Measurements from ENCODE around the gene RAVER1. TPM values are rescaled to one million over a fixed set of nuclear protein-coding genes. Genes with fewer than 3 reads are reported as not detected.
A peak's percentile ranks its signal among the peaks of the same experiment; 100 is the strongest.
"Not testable (repeated sequence)": the region's sequence is repeated elsewhere in the genome, so short reads cannot be mapped to it uniquely, and the experiment has no call there.

The RAVER1 gene, protein sequence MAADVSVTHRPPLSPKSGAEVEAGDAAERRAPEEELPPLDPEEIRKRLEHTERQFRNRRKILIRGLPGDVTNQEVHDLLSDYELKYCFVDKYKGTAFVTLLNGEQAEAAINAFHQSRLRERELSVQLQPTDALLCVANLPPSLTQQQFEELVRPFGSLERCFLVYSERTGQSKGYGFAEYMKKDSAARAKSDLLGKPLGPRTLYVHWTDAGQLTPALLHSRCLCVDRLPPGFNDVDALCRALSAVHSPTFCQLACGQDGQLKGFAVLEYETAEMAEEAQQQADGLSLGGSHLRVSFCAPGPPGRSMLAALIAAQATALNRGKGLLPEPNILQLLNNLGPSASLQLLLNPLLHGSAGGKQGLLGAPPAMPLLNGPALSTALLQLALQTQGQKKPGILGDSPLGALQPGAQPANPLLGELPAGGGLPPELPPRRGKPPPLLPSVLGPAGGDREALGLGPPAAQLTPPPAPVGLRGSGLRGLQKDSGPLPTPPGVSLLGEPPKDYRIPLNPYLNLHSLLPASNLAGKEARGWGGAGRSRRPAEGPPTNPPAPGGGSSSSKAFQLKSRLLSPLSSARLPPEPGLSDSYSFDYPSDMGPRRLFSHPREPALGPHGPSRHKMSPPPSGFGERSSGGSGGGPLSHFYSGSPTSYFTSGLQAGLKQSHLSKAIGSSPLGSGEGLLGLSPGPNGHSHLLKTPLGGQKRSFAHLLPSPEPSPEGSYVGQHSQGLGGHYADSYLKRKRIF
- total RNA-seq (10 to 100 TPM; 31.5 to 68.2 (median 61.2) TPM), total RNA-seq (29.3 to 63.2 (median 41.2) reads per million in 29 experiments)
- total RNA-seq (2013): 16.6 TPM

DNA sequence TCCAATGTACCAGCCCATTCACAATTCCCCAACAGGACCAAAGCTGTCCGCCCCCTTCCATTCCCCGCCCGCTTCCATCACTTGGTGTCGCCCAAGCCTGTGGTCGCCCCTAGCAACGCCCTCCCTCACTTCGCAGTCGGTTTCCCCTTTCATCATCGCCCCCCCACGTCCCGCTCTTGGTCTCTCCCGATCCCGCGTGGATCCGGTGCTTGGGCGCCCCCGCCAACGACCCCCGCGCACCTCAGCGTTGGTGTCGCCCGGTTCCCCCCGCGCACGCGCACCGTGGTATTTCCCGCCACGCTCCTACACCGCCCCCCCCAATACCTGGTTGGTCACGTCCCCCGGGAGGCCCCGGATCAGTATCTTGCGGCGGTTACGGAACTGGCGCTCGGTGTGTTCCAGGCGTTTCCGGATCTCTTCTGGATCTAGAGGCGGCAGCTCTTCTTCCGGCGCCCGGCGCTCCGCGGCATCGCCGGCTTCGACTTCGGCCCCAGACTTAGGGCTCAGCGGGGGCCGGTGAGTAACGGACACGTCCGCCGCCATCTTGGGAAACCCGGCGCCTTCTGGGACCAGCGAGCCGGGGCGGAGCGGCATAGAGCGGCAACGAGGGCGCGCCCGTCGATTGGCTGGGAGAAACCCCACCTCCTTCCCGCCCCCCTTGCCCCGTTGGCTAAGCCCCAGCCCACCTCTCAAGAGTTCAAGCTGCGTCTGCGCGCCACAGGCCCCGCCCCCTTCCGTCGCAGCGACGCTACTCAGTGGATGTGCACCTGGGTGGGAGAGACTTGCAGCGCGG lies at the start of gene RAVER1:
TSS of gene RAVER1 (minus strand) at position 565 of the 793 bp plus-strand sequence. CDS start at position 543, 22 bp downstream.
- under 1% methylated on average over 66 of the region's 82 CpGs for WGBS (ENCODE audit: insufficient coverage)
- Histone ChIP-seq H3K27ac (ENCODE audit: low read length) (peak within 1 kb of the TSS; percentile 72), H3K27me3 (replicated peaks in 1 of 2; ENCODE audit: control insufficient read depth in 2 of 2, extremely low read depth in 1 of 2, insufficient read depth in 2 of 2, low read length in 1 of 2) (no peaks in the 10 kb centered on the region), H3K9me3 (no peaks in the 10 kb centered on the region), H3K4me1 (ENCODE audit: control insufficient read depth in 1 of 2, extremely low read depth in 1 of 2, insufficient read depth in 2 of 2, low read length in 2 of 2) (peaks cover 12 to 58% of the 10 kb centered on the region in 2 experiments), H3K4me3 (ENCODE audit: control insufficient read depth in 1 of 2, extremely low read depth in 1 of 2, low read length in 1 of 2) (peak within 1 kb of the TSS; percentile 71 to 89), H3K36me3 (ENCODE audit: control insufficient read depth in 2 of 2, extremely low read depth in 1 of 2, insufficient read depth in 1 of 2, low read length in 1 of 2) (peaks cover 35 to 48% of the 10 kb centered on the region in 2 donors)
- peak; percentile 93 to 99 (median 98) for ATAC-seq (replicated peaks in 1 of 4)
- CTCF ChIA-PET: interaction anchor here in 1 of 2 donors (0.6 to 1.9 kb wide), 6 partner anchors 47 to 333 kb away, joined by 3 to 5 read pairs (median 4); partner anchors contain the start of genes ICAM1 and TYK2
- no peaks in the 10 kb centered on the region for H3K27me3 Mint-ChIP-seq
- peaks cover 11% of the 10 kb centered on the region for H3K36me3 Mint-ChIP-seq
- peak; percentile 91 to 100 (median 97) for DNase-seq
- peak within 1 kb of the TSS; percentile 94 to 97 for H3K27ac Mint-ChIP-seq
- H3K9me3 Mint-ChIP-seq: no peaks in the 10 kb centered on the region
- POLR2A ChIA-PET: interaction anchor here (0.6 kb wide), 5 partner anchors 26 to 302 kb away, joined by 3 to 8 read pairs (median 5); no protein-coding TSS in a partner anchor
- H3K4me3 Mint-ChIP-seq: peak within 1 kb of the TSS; percentile 92 to 95 (median 93)
- H3K4me1 Mint-ChIP-seq: peaks cover 27 to 38% (median 36%) of the 10 kb centered on the region in 3 donors

DNA sequence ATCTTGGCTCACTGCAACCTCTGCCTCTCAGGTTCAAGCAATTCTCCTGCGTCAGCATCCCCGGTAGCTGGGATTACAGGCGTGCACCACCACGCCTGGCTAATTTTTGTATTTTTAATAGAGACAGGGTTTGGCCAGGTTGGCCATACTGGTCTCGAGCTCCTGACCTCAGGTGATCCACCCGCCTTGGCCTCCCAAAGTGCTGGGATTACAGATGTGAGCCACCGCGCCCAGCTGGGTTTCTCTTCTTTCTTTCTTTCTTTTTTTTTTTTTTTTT lies 49.8 kb upstream of the RAVER1 start:
- not testable (repeated sequence) for H3K27me3 Mint-ChIP-seq
- CTCF ChIA-PET: interaction anchor here (0.6 to 0.7 kb wide), 4 partner anchors 116 to 356 kb away, joined by 4 to 10 read pairs (median 8); no protein-coding TSS in a partner anchor

DNA sequence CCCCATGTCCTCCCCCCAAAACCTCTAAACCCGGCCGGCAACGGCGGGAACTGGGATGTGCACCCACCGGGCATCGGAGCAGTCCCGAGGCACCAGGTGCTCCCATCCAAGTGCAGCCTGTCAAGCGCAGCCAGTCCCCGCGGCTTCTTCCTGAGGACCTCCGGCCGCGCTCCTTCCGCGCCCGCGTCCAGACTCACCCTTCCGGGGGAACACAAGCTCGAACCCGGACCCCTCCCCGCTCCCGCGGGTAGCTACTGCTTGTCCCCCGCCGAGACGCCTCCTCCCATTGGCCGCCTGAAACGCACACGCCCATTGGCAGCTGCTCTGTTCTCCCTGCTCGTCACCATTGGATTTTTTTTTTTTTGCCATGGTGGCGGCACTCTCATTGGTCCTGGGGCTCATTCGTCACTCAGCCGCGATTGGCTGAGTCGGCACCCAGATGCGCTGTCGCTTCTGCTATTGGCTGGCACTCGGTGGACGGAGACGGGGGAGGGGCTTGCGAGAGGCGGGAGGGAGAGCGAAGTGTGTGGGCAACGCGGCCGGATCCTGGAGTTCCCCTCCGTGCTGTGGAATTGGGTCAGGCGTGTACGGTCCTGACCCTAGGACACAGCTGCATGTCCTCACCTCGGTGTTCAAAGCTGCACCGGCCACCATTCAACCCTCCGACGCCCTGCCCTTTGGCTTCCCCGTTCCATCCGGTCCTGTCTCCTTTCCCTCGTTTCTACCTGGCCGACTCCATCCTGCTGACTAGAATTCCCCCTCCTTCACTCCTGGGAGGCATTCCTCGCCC lies 47.2 kb upstream of the RAVER1 start, which contains the start of gene TYK2:
TSS of gene TYK2 (minus strand) at position 260 of the 790 bp plus-strand sequence. CDS start 2,166 bp downstream, outside the sequence.
- peak within 1 kb of the TSS; percentile 85 to 95 (median 94) for H3K4me3 Mint-ChIP-seq
- Histone ChIP-seq H3K27me3 (replicated peaks in 1 of 2; ENCODE audit: control insufficient read depth in 2 of 2, extremely low read depth in 1 of 2, insufficient read depth in 2 of 2, low read length in 1 of 2) (peaks cover 0 to 3% of the 10 kb centered on the region in 2 experiments), H3K4me1 (ENCODE audit: control insufficient read depth in 1 of 2, extremely low read depth in 1 of 2, insufficient read depth in 2 of 2, low read length in 2 of 2) (peaks cover 13 to 28% of the 10 kb centered on the region in 2 experiments), H3K36me3 (ENCODE audit: control insufficient read depth in 2 of 2, extremely low read depth in 1 of 2, insufficient read depth in 1 of 2, low read length in 1 of 2) (peaks cover 0 to 12% of the 10 kb centered on the region in 2 donors), H3K27ac (ENCODE audit: low read length) (peak within 1 kb of the TSS; percentile 88), H3K9me3 (no peaks in the 10 kb centered on the region), H3K4me3 (ENCODE audit: control insufficient read depth in 1 of 2, extremely low read depth in 1 of 2, low read length in 1 of 2) (peak within 1 kb of the TSS; percentile 95 to 97)
- POLR2A ChIA-PET: interaction anchor here in 1 of 2 donors (1.0 kb wide), 1 partner anchor 92 kb away, joined by 5 read pairs; no protein-coding TSS in a partner anchor
- peaks cover 22 to 26% (median 25%) of the 10 kb centered on the region in 3 donors for H3K4me1 Mint-ChIP-seq
- H3K27ac Mint-ChIP-seq: peak within 1 kb of the TSS; percentile 84 to 87
- H3K9me3 Mint-ChIP-seq: no peaks in the 10 kb centered on the region
- peaks cover 12% of the 10 kb centered on the region for H3K36me3 Mint-ChIP-seq
- peak; percentile 94 to 97 (median 96) for ATAC-seq (replicated peaks in 1 of 4)
- CTCF ChIA-PET: interaction anchor here in 1 of 2 donors (0.6 to 1.8 kb wide), 13 partner anchors 8 to 185 kb away, joined by 3 to 13 read pairs (median 4); partner anchors contain the start of genes ICAM1 and ICAM5
- peak; percentile 88 to 98 (median 93) for DNase-seq
- H3K27me3 Mint-ChIP-seq: no peaks in the 10 kb centered on the region
- WGBS (ENCODE audit: insufficient coverage): under 1% methylated on average over 57 of the region's 58 CpGs

More for the DNA sequence above, 49.8 kb upstream of the RAVER1 start:
- Mint-ChIP-seq H3K4me3 (peak overlapping the region in 1 of 3 donors; percentile 39), H3K4me1 (peaks cover 22 to 26% (median 23%) of the 10 kb centered on the region in 3 donors)
- H3K36me3 Mint-ChIP-seq; H3K9me3 ChIP-seq; ATAC-seq (replicated peaks in 1 of 4); H3K27me3 ChIP-seq (replicated peaks in 1 of 2; ENCODE audit: control insufficient read depth in 2 of 2, extremely low read depth in 1 of 2, insufficient read depth in 2 of 2, low read length in 1 of 2); DNase-seq; H3K9me3 Mint-ChIP-seq; H3K4me3 ChIP-seq (ENCODE audit: control insufficient read depth in 1 of 2, extremely low read depth in 1 of 2, low read length in 1 of 2); H3K27ac Mint-ChIP-seq; H3K36me3 ChIP-seq (ENCODE audit: control insufficient read depth in 2 of 2, extremely low read depth in 1 of 2, insufficient read depth in 1 of 2, low read length in 1 of 2); H3K27ac ChIP-seq (ENCODE audit: low read length): not testable (repeated sequence)
- POLR2A ChIA-PET: interaction anchor here in 1 of 2 donors (0.7 kb wide), 1 partner anchor 39 kb away, joined by 4 read pairs; no protein-coding TSS in a partner anchor
- WGBS (ENCODE audit: insufficient coverage): 100% methylated on average over 1 of the region's 8 CpGs
- peaks cover 13 to 26% of the 10 kb centered on the region in 2 experiments for H3K4me1 ChIP-seq (ENCODE audit: control insufficient read depth in 1 of 2, extremely low read depth in 1 of 2, insufficient read depth in 2 of 2, low read length in 2 of 2)

DNA sequence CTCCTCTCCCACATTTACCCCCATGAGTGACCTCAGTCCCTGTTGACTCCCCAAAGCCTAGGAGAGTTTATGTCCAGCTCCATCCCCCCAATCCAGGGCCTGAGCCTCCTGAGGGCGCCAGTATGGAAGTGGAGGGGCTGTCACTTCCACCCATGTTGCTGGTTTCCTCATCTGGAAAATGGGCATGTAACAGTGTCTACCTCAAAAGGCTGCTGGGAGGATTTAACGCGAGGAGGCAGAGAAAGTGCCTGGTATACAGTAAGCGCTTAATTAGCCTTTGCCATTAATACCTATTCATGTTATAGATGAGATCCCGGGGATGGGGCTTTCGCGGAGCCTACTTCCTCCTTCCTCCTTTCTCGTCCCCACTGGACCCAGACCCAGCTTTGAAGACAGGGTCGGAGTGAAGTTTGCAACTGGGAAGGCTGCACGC lies 46.6 kb upstream of the RAVER1 start:
- peak overlapping the region; percentile 82 for H3K27ac ChIP-seq (ENCODE audit: low read length)
- Mint-ChIP-seq H3K4me1 (peaks cover 24 to 29% (median 27%) of the 10 kb centered on the region in 3 donors), H3K9me3 (no peaks in the 10 kb centered on the region), H3K27me3 (no peaks in the 10 kb centered on the region), H3K4me3 (peak overlapping the region; percentile 85 to 95 (median 94)), H3K27ac (peak overlapping the region; percentile 84 to 87), H3K36me3 (peaks cover 14% of the 10 kb centered on the region)
- 0% methylated on average over 3 of the region's 10 CpGs for WGBS (ENCODE audit: insufficient coverage)
- peaks cover 0 to 3% of the 10 kb centered on the region in 2 experiments for H3K27me3 ChIP-seq (replicated peaks in 1 of 2; ENCODE audit: control insufficient read depth in 2 of 2, extremely low read depth in 1 of 2, insufficient read depth in 2 of 2, low read length in 1 of 2)
- H3K4me1 ChIP-seq (ENCODE audit: control insufficient read depth in 1 of 2, extremely low read depth in 1 of 2, insufficient read depth in 2 of 2, low read length in 2 of 2): peaks cover 13 to 28% of the 10 kb centered on the region in 2 experiments
- DNase-seq: no peak
- H3K36me3 ChIP-seq (ENCODE audit: control insufficient read depth in 2 of 2, extremely low read depth in 1 of 2, insufficient read depth in 1 of 2, low read length in 1 of 2): peaks cover 0 to 13% of the 10 kb centered on the region in 2 donors
- H3K4me3 ChIP-seq (ENCODE audit: control insufficient read depth in 1 of 2, extremely low read depth in 1 of 2, low read length in 1 of 2): peak overlapping the region; percentile 95 to 97
- ATAC-seq (replicated peaks in 1 of 4): peak in 3 of 4 experiments; percentile 0 to 3 (median 2)
- H3K9me3 ChIP-seq: no peaks in the 10 kb centered on the region
- CTCF ChIA-PET: interaction anchor here (0.6 to 1.8 kb wide), 12 partner anchors 9 to 184 kb away, joined by 3 to 13 read pairs (median 4); partner anchors contain the start of gene ICAM1 (in 1 of the 2)
- POLR2A ChIA-PET: interaction anchor here (0.6 to 1.0 kb wide), 2 partner anchors 46 to 91 kb away, joined by 5 to 8 read pairs; no protein-coding TSS in a partner anchor

DNA sequence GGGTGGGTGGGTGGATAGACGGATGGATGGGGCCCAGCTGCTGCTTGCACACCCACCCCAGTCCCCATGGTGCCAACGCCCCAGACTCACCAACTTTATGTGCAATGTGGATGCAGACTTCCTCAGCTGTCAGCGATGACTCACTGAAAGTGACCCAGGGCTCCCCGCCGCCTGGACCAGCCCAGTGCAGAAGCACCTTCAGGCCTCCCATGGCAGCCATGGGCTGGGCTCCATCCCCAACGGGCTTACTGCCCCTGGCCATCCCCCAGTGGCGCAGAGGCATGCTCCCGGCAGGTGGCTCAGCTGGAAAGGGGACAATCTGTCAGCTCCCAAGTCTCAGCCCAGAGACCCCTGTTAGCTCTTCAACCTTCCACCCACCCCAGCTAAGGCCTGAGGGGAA lies 44.8 kb upstream of the RAVER1 start:
- ATAC-seq (replicated peaks in 1 of 4) (no peak), DNase-seq (no peak)
- CTCF ChIA-PET: interaction anchor here in 1 of 2 donors (0.6 kb wide), 1 partner anchor 40 kb away, joined by 3 read pairs; no protein-coding TSS in a partner anchor
- H3K4me1 Mint-ChIP-seq: peaks cover 26 to 32% (median 32%) of the 10 kb centered on the region in 3 donors
- no peaks in the 10 kb centered on the region for H3K9me3 Mint-ChIP-seq
- H3K4me3 Mint-ChIP-seq: no peak overlapping the region
- 96% methylated on average over 4 of the region's 8 CpGs for WGBS (ENCODE audit: insufficient coverage)
- no peak overlapping the region for H3K27ac Mint-ChIP-seq
- H3K36me3 Mint-ChIP-seq: peaks cover 20% of the 10 kb centered on the region
- Histone ChIP-seq H3K4me3 (ENCODE audit: control insufficient read depth in 1 of 2, extremely low read depth in 1 of 2, low read length in 1 of 2) (no peak overlapping the region), H3K4me1 (ENCODE audit: control insufficient read depth in 1 of 2, extremely low read depth in 1 of 2, insufficient read depth in 2 of 2, low read length in 2 of 2) (peaks cover 13 to 28% of the 10 kb centered on the region in 2 experiments), H3K36me3 (ENCODE audit: control insufficient read depth in 2 of 2, extremely low read depth in 1 of 2, insufficient read depth in 1 of 2, low read length in 1 of 2) (peaks cover 0 to 19% of the 10 kb centered on the region in 2 donors), H3K9me3 (no peaks in the 10 kb centered on the region), H3K27ac (ENCODE audit: low read length) (no peak overlapping the region), H3K27me3 (replicated peaks in 1 of 2; ENCODE audit: control insufficient read depth in 2 of 2, extremely low read depth in 1 of 2, insufficient read depth in 2 of 2, low read length in 1 of 2) (no peaks in the 10 kb centered on the region)
- POLR2A ChIA-PET: no interaction called here
- H3K27me3 Mint-ChIP-seq: no peaks in the 10 kb centered on the region
